ENCODE measurements around the gene PKDREJ. TPM values are rescaled to one million over a fixed set of nuclear protein-coding genes. Genes with fewer than 3 reads are reported as not detected.
A peak's percentile ranks its signal among the peaks of the same experiment; 100 is the strongest.

The PKDREJ gene
- total RNA-seq, 2 donors from 2014 or later, result 0.68 TPM; not detected in 1

GRCh38 chr22:46262449-46263215 is 511 bp downstream of the PKDREJ start:
- Histone ChIP-seq H3K9me3 (no peaks in the 10 kb centered on the region), H3K27ac (no peak overlapping the region), H3K4me1 (replicated peaks) (no peaks in the 10 kb centered on the region), H3K4me3 (peak overlapping the region; percentile 19 to 37), H3K36me3 (no peaks in the 10 kb centered on the region), H3K27me3 (replicated peaks; ENCODE audit: insufficient read depth) (no peaks in the 10 kb centered on the region)
- DNase-seq (ENCODE audit: low spot score), result no peak
- intact Hi-C loops (cut with DNase I), result no loop called here
- WGBS, result 17% methylated on average over 63 of the region's 109 CpGs
- TF ChIP-seq POLR2AphosphoS5 (IDR thresholded peaks at IDR 0.05), result no peak
- TF ChIP-seq POLR2A (IDR thresholded peaks at IDR 0.05), result no peak
- TF ChIP-seq CTCF (IDR thresholded peaks at IDR 0.05), result peak in 2 of 4 experiments; percentile 35 to 36

GRCh38 chr22:46260038-46260437 is 3.1 kb downstream of the PKDREJ start:
- TF ChIP-seq CTCF (IDR thresholded peaks at IDR 0.05) (no peak), POLR2AphosphoS5 (IDR thresholded peaks at IDR 0.05) (no peak), POLR2A (IDR thresholded peaks at IDR 0.05) (no peak)
- DNase-seq (ENCODE audit: low spot score), result no peak
- no peaks in the 10 kb centered on the region for H3K36me3 ChIP-seq
- WGBS, result 82% methylated on average over 6 of the region's 6 CpGs
- H3K4me3 ChIP-seq, result no peak overlapping the region
- H3K27me3 ChIP-seq (replicated peaks; ENCODE audit: insufficient read depth), result no peaks in the 10 kb centered on the region
- intact Hi-C loops (cut with DNase I), result no loop called here
- H3K9me3 ChIP-seq, result no peaks in the 10 kb centered on the region
- H3K4me1 ChIP-seq (replicated peaks), result no peaks in the 10 kb centered on the region
- H3K27ac ChIP-seq, result no peak overlapping the region

- no peaks in the 10 kb centered on the region for H3K9me3 ChIP-seq
- intact Hi-C loops (cut with DNase I), result no loop called here
- no peaks in the 10 kb centered on the region for H3K36me3 ChIP-seq
- no peak overlapping the region for H3K4me3 ChIP-seq
- no peak for DNase-seq (ENCODE audit: low spot score)
- TF ChIP-seq CTCF (IDR thresholded peaks at IDR 0.05) (no peak), POLR2AphosphoS5 (IDR thresholded peaks at IDR 0.05) (no peak), POLR2A (IDR thresholded peaks at IDR 0.05) (no peak)
- 74% methylated on average over 12 of the region's 12 CpGs for WGBS
- no peaks in the 10 kb centered on the region for H3K4me1 ChIP-seq (replicated peaks)
- no peaks in the 10 kb centered on the region for H3K27me3 ChIP-seq (replicated peaks; ENCODE audit: insufficient read depth)
- no peak overlapping the region for H3K27ac ChIP-seq
Observed at GRCh38 chr22:46259374-46259773, 3.8 kb downstream of the PKDREJ start.

GRCh38 chr22:46256358-46256958 is 6.7 kb downstream of the PKDREJ start:
- 95% methylated on average over 8 of the region's 8 CpGs for WGBS
- intact Hi-C loops (cut with DNase I), result no loop called here
- Histone ChIP-seq H3K4me1 (replicated peaks) (no peaks in the 10 kb centered on the region), H3K4me3 (no peak overlapping the region), H3K27ac (no peak overlapping the region), H3K27me3 (replicated peaks; ENCODE audit: insufficient read depth) (no peaks in the 10 kb centered on the region), H3K9me3 (no peaks in the 10 kb centered on the region), H3K36me3 (no peaks in the 10 kb centered on the region)
- no peak for TF ChIP-seq CTCF (IDR thresholded peaks at IDR 0.05)
- no peak for DNase-seq (ENCODE audit: low spot score)

All from prostate gland (tissue), 2 donors.